HG03571 (cell line): Measurements from ENCODE around the gene FNBP1L.

Experiments used
- ATAC-seq: cut with Tn5 transposase; IDR thresholded peaks from one replicate; pipeline ENCODE4 v1.9.1; 2021; ENCODE audit not compliant: unreplicated experiment

Gene FNBP1L

GRCh38 chr1:93569489-93569888, 121.6 kb downstream of the FNBP1L start:
- ATAC-seq: no peak

GRCh38 chr1:93571623-93572310, 123.8 kb downstream of the FNBP1L start:
- ATAC-seq: no peak

- ATAC-seq: no peak
Observed at GRCh38 chr1:93573940-93574469, 126.1 kb downstream of the FNBP1L start.

GRCh38 chr1:93574511-93574910, 126.6 kb downstream of the FNBP1L start:
- ATAC-seq: no peak

- no peak for ATAC-seq
Observed at GRCh38 chr1:93574991-93575390, 127.1 kb downstream of the FNBP1L start.

GRCh38 chr1:93575621-93576284, 127.8 kb downstream of the FNBP1L start:
- ATAC-seq: no peak

GRCh38 chr1:93576346-93576745, 128.4 kb downstream of the FNBP1L start:
- ATAC-seq: no peak

- ATAC-seq: no peak
Observed at GRCh38 chr1:93576746-93577145, 128.8 kb downstream of the FNBP1L start.

- no peak for ATAC-seq
Observed at GRCh38 chr1:93577536-93578432, 129.9 kb downstream of the FNBP1L start.

GRCh38 chr1:93578433-93578830, 130.5 kb downstream of the FNBP1L start:
- ATAC-seq: no peak

- ATAC-seq: no peak
Observed at GRCh38 chr1:93578911-93579825, 131.2 kb downstream of the FNBP1L start.

- no peak for ATAC-seq
Observed at GRCh38 chr1:93579891-93580290, 132.0 kb downstream of the FNBP1L start.

- no peak for ATAC-seq
Observed at GRCh38 chr1:93581917-93582850, 134.3 kb downstream of the FNBP1L start.

- no peak for ATAC-seq
Observed at GRCh38 chr1:93584261-93585003, 136.5 kb downstream of the FNBP1L start.

GRCh38 chr1:93585059-93585966, 137.4 kb downstream of the FNBP1L start:
- no peak for ATAC-seq

GRCh38 chr1:93587354-93587753, 139.4 kb downstream of the FNBP1L start:
- no peak for ATAC-seq

GRCh38 chr1:93588206-93588605, 140.3 kb downstream of the FNBP1L start:
- ATAC-seq: no peak

GRCh38 chr1:93588955-93589354, 141.0 kb downstream of the FNBP1L start:
- no peak for ATAC-seq
